ENCODE results near the gene NCBP2L.

DNA sequence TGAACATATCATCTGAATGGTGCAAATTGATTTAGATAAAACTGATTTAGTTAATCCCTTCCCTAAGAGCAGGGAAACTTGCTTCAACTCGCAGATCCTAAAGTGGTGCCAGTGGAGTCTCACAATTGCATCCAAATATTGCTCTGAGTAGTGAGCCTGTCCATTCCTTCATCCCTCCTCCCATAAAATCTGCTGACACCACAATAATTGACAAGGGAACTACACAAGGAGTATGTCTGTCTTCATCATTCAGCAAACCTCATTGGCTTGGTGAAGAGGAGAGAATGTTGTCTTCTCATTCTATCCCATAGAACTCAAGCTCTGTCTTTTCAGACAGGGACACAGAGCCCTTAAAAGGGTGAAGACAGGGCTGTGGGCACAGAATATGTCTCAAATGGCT lies 52.3 kb downstream of the NCBP2L start:
- TF ChIP-seq, protein P1, sequence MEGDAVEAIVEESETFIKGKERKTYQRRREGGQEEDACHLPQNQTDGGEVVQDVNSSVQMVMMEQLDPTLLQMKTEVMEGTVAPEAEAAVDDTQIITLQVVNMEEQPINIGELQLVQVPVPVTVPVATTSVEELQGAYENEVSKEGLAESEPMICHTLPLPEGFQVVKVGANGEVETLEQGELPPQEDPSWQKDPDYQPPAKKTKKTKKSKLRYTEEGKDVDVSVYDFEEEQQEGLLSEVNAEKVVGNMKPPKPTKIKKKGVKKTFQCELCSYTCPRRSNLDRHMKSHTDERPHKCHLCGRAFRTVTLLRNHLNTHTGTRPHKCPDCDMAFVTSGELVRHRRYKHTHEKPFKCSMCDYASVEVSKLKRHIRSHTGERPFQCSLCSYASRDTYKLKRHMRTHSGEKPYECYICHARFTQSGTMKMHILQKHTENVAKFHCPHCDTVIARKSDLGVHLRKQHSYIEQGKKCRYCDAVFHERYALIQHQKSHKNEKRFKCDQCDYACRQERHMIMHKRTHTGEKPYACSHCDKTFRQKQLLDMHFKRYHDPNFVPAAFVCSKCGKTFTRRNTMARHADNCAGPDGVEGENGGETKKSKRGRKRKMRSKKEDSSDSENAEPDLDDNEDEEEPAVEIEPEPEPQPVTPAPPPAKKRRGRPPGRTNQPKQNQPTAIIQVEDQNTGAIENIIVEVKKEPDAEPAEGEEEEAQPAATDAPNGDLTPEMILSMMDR (conservative IDR thresholded peaks at IDR 0.05 in 1 of 2, IDR thresholded peaks at IDR 0.05 in 1 of 2; ENCODE audit: low read depth in 1 of 2, low read length in 2 of 2), result no peak
- no peak for TF ChIP-seq EZH2 (IDR thresholded peaks at IDR 0.05; ENCODE audit: low read length, missing control alignments)
